Stomach (tissue), 4 donors: ENCODE measurements around the gene NKAIN2.

ENCODE experiments used
- EP300 ChIP-seq: sonication (generic); formaldehyde crosslinking; IDR thresholded peaks from one replicate; pipeline ENCODE4 v1.6.1; 2017; ENCODE audit warnings: antibody characterized with exemption
- TF ChIP-seq, protein P1 (sequence below), 7 experiments: fragments of 450-650 bp in 4 of 7; fragments of 200-600 bp in 3 of 7; sonication (generic) in 3 of 7; IDR thresholded peaks; one replicate each; pipeline ENCODE4 v1.5.1; 2016 to 2019; ENCODE audit warnings: antibody characterized with exemption in 7 of 7, control low read depth in 2 of 7, mild to moderate bottlenecking in 1 of 7

DNA sequence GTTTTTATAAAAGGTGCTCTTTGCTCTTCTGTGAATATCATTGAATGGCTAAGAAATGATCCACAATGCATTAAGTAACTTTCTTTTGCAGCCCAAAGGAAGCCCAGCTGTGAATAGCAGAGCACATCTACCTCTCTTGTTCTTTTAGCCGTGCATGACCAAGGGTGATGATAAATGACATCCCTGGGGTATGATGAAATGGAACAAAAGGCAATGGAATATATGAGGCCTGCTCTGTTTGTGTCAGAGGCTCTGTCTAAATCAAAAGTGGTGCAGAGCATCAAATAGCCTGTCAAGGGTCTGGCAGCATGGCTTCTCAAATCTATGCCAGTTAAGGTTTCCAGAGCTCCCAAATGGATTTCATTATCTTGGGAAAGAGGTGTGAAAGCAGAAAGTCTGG lies 796.0 kb downstream of the NKAIN2 start:
- no peak for TF ChIP-seq EP300
- TF ChIP-seq, protein P1, sequence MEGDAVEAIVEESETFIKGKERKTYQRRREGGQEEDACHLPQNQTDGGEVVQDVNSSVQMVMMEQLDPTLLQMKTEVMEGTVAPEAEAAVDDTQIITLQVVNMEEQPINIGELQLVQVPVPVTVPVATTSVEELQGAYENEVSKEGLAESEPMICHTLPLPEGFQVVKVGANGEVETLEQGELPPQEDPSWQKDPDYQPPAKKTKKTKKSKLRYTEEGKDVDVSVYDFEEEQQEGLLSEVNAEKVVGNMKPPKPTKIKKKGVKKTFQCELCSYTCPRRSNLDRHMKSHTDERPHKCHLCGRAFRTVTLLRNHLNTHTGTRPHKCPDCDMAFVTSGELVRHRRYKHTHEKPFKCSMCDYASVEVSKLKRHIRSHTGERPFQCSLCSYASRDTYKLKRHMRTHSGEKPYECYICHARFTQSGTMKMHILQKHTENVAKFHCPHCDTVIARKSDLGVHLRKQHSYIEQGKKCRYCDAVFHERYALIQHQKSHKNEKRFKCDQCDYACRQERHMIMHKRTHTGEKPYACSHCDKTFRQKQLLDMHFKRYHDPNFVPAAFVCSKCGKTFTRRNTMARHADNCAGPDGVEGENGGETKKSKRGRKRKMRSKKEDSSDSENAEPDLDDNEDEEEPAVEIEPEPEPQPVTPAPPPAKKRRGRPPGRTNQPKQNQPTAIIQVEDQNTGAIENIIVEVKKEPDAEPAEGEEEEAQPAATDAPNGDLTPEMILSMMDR (IDR thresholded peaks at IDR 0.05), result no peak
